ENCODE measurements around the gene ITPK1.

Gene ITPK1

DNA sequence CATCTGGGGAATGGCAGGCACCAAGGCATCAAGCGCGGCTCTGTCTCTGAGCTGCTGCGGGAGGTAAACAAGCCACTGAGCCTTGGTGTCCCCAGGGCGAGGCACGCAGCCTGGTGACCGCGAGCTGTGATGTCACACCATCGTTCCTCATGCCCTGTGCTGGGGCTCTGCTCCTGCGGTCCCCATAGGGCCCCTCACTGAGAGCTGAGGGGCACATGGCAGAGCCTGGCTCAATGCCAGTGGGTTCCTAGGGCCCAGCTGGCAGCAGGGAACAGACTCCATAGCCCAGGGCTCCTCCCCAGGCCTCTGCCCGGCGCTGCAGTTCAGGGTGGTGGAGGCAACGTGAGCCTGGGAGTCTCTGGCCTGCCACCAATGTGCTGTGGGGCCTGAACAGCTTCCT is 170.2 kb downstream of the ITPK1 start:
- DNase-seq, result no peak

DNA sequence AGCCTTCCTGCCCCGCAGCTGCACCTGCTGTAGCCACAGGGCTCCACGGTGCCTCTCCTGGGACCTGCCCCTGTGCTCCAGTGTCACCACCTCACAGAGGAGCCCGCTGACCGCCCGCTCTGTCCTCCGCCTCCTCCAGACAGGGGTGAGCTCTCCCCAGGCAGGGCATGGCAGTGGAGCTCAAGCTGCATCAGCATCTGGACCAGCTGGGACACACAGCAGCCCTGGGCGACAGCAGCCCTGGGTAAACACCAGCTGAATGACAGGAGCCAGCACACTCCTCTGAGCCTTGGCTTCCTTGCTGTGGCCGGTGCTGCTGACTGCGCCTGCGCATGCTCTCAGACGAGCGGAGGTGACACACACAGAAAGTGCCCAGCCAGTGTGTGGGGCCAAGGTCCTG is 170.7 kb downstream of the ITPK1 start:
- no peak for DNase-seq

DNA sequence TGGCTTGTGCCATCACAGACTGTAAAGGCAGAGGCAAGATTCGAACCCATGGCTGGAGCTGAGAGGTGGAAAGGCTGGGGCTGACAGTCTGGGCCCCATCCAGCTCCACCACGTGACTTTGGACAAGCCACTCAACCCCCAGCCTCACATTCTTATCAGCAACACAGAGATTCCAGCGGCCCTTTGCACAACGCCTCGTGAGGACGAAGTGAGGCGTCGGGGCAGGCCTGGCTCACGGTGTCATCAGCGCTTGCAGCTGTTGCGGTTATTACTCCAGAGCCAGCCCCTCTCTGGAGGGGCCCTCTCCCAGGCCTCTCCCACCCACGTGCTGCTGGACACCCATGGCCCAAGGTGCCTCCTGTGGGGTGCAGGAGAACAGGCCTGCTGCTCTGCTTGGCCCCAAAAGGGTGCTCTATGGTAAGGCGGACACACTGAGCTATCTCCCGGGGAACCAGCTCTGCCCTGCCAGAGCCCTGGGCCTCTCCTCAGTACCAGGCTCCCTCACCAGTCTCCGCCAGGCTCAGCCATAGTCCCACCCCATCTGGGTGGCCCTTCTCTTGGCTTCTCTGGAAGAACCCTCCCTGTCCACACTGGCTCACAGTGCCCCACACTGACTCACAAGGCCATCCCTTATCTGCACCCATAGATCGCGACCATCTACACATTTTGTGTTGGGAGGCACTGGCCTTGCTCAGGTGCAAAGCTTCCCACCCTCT is 171.7 kb downstream of the ITPK1 start:
- DNase-seq, result no peak

GRCh38 chr14:92942976-92943710 is 172.6 kb downstream of the ITPK1 start:
- no peak for DNase-seq

GRCh38 chr14:92942576-92942975 is 173.1 kb downstream of the ITPK1 start:
- DNase-seq, result no peak

GRCh38 chr14:92942136-92942535 is 173.6 kb downstream of the ITPK1 start:
- DNase-seq, result no peak

- DNase-seq, result no peak
These were observed 174.2 kb downstream of the ITPK1 start for GRCh38 chr14:92941531-92941930.

DNA sequence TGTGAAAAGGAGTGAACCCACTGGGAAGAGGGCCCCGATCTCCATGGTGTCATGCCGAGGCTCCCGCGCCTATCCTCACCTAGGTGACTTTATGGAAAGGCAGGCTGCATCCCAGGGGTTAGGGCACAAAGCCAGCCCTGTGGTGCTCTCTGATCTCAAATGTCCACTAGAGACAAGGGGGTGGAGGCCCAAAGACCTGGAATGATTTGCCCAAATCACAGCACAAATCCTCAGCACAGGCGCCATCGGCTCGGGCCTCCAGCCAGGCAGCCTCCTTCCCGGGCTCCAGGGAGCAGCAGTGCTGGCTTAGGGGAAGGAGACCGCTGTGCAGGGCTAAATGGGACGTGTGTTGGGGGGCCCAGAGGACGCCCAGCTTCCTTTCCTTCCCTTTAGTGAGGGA is 175.2 kb downstream of the ITPK1 start:
- no peak for DNase-seq

- no peak for DNase-seq
These were observed 176.0 kb downstream of the ITPK1 start for GRCh38 chr14:92939699-92940098.

GRCh38 chr14:92938890-92939671 is 176.6 kb downstream of the ITPK1 start:
- DNase-seq, result no peak

DNA sequence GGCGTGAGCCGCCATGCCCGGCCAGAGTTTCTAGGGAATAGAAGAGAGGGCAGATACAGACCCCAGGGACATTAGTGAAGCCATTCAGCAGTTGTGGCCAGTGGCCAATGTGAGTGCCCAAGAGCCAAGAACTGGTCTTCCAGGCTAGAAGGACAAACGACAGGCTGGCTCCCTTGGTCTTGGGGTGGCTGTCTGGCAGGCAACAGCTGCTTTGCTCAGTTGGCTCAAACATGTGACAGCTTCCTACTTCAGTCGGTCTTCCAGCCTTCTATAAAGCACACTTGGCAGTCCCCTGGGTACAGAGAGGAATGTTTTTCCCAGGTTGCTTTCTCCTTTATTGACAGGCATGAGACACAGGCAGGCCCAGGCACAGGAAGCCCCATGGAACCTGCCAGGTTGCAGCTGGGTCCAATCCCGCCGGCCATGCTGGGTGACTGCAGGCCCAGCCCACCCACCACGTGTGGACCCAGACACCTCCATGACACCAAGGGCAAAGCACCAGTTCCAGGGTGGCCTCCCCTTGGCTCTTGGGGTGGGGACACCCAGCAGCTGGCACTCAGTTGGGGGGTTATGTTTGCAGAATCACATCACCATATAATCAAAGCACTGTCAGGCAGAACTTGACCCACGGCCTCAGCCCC is 177.4 kb downstream of the ITPK1 start:
- DNase-seq, result no peak

DNA sequence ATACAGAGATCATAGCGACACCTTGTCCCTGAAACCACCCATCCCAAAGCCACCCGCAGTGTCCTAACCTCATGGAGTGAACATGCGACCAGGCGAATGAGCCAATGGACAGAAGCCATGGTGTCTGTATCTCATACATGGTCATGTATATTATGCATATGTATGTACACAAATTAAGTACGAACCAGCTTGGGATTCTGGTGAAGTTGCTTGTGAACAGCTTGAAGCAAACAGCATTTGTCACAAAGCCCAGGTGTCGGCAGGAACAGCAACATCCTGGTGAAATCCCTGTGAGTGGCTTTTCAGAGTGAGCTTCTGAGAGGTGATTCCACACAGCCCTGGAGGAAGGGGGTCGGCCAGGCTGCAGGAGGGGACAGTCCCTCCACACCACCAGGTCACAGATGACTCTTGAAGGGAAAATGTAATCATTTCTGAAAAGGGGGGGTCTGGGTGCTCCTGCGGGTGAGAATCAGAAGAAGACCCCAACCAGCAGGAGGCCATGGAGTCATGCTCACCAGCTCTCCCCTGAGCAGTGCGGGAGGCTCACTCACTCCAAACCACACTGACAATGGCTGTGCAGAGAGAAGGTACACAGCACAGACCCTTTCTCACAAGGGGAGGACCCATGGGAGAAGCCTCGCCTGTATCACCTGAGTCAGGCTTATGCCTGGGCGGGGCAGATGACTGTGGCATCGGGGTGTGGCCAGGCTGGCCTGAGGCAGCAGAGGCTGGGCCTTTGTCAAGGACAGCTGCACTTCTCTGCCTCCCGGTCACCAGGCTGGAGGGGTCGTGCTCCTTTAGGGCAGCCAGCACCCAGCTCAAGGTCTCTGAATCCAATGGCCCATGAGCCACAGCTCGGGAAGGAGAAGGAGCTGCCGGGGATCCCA is 178.4 kb downstream of the ITPK1 start:
- peak; percentile 8 for DNase-seq

DNA sequence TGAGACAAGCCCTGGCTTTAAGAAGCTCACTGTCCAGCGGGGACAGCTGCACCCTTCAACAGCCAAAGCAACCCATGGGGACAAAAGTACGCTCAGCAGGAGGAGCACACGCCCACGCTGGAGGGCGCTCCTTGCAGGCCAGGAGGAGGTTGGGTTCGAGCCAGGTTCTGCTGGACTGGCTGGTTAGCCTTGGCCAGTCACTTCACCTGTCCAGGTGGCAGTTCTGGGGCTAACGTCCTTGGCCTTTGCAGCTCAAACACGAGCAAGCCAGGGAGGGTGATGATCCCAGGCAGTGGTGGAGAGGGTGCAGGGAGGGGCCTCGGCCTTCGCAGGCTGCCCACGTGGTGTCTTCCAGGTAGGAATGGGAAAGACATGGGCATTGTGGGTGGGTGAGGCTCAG is 179.6 kb downstream of the ITPK1 start:
- DNase-seq, result no peak

DNA sequence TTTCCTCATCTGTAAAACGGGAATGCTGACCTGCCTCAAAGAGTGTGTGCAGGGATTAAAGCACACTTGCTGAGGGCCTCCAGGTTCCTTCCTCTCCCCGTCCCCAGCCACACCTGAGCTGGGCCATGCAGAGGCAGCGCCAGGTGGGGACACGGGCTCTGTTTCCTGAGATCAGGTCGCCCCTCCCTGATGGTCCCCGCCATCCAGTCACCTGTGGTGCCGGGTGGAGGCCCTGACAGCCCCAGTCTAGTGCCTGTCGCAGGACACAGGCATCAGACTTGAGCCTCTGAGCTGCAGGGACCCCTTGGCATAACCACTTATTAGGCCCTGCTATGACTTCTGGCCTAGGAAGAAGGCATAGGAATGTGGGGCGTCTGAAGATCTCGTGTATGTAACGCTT is 180.3 kb downstream of the ITPK1 start:
- DNase-seq, result no peak

DNA sequence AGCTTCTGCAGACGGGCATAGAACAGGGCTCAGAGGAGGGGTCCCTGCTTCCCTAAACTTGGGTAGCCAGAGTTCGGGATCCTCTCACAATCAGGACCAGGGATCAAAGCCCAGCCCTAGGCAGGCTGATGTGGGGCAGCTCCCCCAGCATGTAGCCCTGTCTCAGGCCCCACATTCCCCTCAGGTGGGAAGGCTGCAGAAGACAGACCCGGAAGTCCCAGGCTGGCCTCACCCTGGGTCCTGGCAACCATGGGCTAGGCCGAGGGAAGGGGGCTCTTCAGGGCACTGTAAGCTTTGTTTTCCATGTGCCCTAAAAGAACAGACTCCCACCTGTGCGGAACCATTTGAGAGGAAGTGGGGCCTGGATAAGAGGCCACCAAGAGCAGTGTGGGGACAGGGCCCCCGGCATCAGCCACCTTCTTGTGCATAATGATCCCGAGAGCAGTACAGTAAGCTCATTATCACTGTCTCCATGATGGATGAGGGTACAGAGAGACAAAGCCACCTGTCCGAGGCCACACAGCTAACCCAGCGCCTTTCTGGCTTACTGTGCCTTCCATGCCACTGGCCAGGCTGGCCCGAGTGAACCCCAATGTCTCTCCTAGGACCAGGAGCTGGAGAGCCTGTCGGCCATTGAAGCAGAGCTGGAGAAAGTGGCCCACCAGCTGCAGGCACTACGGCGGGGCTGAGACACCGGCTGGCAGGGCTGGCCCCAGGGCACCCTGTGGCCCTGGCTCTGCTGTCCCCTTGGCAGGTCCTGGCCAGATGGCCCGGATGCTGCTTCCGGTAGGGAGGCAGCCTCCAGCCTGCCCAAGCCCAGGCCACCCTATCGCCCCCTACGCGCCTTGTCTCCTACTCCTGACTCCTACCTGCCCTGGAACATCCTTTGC is 181.3 kb downstream of the ITPK1 start:
- DNase-seq, result no peak

DNA sequence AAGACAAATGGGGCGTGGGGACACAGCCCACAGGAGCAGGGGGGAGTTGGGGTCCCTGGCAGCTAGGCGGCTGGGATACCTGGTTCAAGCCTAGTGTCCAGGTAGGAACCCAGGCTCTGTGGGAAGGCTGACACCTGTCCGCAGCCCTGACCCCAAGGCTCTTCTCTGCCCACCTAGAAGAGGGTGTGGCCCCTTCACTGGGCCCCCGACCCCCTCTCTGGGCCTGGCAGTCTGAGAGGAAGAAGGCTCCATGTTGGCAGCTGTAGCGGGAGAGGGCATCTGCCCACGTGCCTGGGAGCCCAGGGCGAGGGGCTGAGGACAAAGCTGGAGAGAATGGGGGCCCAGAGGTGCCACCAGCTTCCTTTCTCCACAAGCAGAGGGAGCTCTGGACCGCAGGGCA is 182.2 kb downstream of the ITPK1 start:
- no peak for DNase-seq

DNA sequence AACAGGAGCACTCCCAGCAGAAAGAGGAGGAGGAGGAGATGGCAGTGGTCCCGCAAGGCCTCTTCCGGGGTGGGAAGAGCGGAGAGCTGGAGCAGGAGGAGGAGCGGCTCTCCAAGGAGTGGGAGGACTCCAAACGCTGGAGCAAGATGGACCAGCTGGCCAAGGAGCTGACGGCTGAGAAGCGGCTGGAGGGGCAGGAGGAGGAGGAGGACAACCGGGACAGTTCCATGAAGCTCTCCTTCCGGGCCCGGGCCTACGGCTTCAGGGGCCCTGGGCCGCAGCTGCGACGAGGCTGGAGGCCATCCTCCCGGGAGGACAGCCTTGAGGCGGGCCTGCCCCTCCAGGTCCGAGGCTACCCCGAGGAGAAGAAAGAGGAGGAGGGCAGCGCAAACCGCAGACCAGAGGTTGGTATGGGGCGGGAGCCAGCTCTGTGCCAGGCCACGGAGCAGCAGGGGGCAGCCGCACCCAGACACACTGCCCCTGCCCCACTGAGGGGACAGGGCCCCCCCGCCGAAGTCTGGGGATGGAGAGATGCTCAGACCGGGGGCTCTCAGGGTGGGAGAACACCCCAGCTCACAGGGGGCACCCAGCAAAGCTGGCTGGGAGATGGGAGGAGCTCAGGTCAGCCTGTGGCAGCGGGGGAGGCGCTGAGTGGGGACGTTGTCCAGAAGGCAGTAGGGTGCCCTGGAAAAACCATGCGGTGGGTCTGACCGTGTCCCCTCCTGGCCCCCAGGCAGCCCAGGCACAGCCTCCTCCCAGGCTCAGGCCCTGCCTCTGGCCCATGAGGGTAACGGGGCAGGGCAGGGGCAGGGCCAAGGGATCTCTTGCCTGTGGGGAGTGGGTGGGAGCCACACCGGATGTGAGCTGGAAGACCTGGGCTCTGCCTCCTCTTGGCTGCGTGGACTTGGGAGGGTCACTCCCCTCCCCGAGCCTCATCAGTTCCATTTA is 183.0 kb downstream of the ITPK1 start:
- no peak for DNase-seq

GRCh38 chr14:92931681-92932447 is 183.9 kb downstream of the ITPK1 start:
- DNase-seq, result no peak

Data from NCI-H146 (cell line).